ENCODE measurements around the gene AP3M1.
A peak's percentile ranks its signal among the peaks of the same experiment; 100 is the strongest.

AP3M1 gene

DNA sequence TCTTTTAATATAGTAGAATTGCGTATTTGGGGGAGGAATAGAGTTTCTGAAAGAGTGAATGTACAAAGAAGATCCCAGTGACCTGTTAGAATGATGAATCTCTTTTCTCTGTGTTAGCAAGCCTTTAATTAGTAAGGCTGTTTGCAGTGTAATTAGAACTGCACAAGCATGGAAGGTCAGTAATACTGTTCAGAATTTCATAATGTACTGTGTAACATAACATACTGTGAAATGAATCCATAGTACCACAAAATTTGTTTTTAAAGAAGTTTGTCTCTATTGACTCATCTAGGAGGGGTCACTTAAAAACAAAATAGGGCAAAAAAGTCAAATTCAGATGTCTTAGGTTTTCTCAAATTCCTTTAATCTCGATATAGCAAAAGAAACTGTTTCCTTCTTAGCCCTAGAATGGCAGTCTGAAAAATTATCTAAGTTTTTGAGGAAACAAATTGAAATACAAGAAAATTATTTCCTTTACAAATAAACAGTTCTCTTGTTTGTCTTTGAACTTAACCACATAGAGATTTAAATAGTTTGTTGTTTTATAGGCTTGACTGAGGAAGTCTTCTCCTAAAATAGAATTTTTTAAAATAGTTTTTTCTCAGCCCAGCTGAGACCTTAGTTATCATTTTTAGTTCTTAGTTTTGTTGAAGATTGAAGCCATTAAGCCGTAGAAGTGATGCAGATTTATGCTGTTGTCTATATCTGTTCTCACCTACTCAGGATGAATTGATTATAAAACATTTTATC, 12.9 kb upstream of the AP3M1 start:
- Histone ChIP-seq H3K36me3 (ENCODE audit: control insufficient read depth, low read length) (no peaks in the 10 kb centered on the region), H3K4me3 (ENCODE audit: low read length) (peak overlapping the region; percentile 35), H3K4me2 (ENCODE audit: low read length) (peak overlapping the region; percentile 66), H3K9me3 (ENCODE audit: control insufficient read depth, insufficient read depth, low read length) (no peaks in the 10 kb centered on the region), H3K79me2 (ENCODE audit: control insufficient read depth, low read length) (peaks cover 11% of the 10 kb centered on the region), H3K27ac (ENCODE audit: low read depth, low read length) (peak overlapping the region; percentile 54), H3F3A (ENCODE audit: control insufficient read depth, insufficient read depth) (peaks cover 21% of the 10 kb centered on the region), H4K20me1 (ENCODE audit: control insufficient read depth, insufficient read depth, low read depth, low read length) (peaks cover 21% of the 10 kb centered on the region; the same call in 1 of the 2 replicates), H3K27me3 (ENCODE audit: control insufficient read depth, low read length) (peaks cover 27% of the 10 kb centered on the region), H3K4me1 (ENCODE audit: control insufficient read depth, low read length) (peaks cover 58% of the 10 kb centered on the region), H3K9me2 (replicated peaks; ENCODE audit: control insufficient read depth, low read length) (no peaks in the 10 kb centered on the region)
- TF ChIP-seq, protein P1, sequence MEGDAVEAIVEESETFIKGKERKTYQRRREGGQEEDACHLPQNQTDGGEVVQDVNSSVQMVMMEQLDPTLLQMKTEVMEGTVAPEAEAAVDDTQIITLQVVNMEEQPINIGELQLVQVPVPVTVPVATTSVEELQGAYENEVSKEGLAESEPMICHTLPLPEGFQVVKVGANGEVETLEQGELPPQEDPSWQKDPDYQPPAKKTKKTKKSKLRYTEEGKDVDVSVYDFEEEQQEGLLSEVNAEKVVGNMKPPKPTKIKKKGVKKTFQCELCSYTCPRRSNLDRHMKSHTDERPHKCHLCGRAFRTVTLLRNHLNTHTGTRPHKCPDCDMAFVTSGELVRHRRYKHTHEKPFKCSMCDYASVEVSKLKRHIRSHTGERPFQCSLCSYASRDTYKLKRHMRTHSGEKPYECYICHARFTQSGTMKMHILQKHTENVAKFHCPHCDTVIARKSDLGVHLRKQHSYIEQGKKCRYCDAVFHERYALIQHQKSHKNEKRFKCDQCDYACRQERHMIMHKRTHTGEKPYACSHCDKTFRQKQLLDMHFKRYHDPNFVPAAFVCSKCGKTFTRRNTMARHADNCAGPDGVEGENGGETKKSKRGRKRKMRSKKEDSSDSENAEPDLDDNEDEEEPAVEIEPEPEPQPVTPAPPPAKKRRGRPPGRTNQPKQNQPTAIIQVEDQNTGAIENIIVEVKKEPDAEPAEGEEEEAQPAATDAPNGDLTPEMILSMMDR (IDR thresholded peaks at IDR 0.05; ENCODE audit: low read depth, low read length, poor library complexity, severe bottlenecking): no peak
- no peak for TF ChIP-seq EZH2phosphoT487 (IDR thresholded peaks at IDR 0.05; ENCODE audit: borderline replicate concordance, low read length)

DNA sequence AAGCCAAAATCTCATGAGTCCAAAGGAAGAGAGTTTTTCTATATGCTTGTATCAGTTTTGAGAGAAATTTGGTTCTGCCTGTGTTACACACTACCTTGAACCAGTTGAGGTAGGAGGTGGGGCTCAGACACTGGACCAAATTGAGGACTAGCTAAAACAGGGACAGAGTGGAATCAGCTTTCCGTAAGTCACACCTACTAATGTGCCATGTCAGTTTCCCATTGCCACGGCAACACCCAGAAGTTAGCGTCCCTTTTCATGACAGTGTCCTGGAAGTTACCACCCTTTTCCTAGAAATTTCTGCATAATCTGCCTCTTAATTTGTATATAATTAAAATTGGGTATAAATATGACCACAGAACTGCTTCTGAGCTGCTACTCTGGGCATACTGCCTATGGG, 9.4 kb upstream of the AP3M1 start:
- no peak overlapping the region for H3K27ac ChIP-seq (ENCODE audit: low read depth, low read length)
- no peaks in the 10 kb centered on the region for H3K9me2 ChIP-seq (replicated peaks; ENCODE audit: control insufficient read depth, low read length)
- peaks cover 9% of the 10 kb centered on the region; the same call in 1 of the 2 replicates for H4K20me1 ChIP-seq (ENCODE audit: control insufficient read depth, insufficient read depth, low read depth, low read length)
- TF ChIP-seq, protein P1 (IDR thresholded peaks at IDR 0.05; ENCODE audit: low read depth, low read length, poor library complexity, severe bottlenecking): no peak
- no peak for TF ChIP-seq EZH2phosphoT487 (IDR thresholded peaks at IDR 0.05; ENCODE audit: borderline replicate concordance, low read length)
- H3K4me1 ChIP-seq (ENCODE audit: control insufficient read depth, low read length): peaks cover 32% of the 10 kb centered on the region
- H3F3A ChIP-seq (ENCODE audit: control insufficient read depth, insufficient read depth): peaks cover 17% of the 10 kb centered on the region
- no peaks in the 10 kb centered on the region for H3K36me3 ChIP-seq (ENCODE audit: control insufficient read depth, low read length)
- no peaks in the 10 kb centered on the region for H3K9me3 ChIP-seq (ENCODE audit: control insufficient read depth, insufficient read depth, low read length)
- H3K27me3 ChIP-seq (ENCODE audit: control insufficient read depth, low read length): peaks cover 7% of the 10 kb centered on the region
- no peak overlapping the region for H3K4me2 ChIP-seq (ENCODE audit: low read length)
- H3K79me2 ChIP-seq (ENCODE audit: control insufficient read depth, low read length): peaks cover 24% of the 10 kb centered on the region
- H3K4me3 ChIP-seq (ENCODE audit: low read length): no peak overlapping the region

DNA sequence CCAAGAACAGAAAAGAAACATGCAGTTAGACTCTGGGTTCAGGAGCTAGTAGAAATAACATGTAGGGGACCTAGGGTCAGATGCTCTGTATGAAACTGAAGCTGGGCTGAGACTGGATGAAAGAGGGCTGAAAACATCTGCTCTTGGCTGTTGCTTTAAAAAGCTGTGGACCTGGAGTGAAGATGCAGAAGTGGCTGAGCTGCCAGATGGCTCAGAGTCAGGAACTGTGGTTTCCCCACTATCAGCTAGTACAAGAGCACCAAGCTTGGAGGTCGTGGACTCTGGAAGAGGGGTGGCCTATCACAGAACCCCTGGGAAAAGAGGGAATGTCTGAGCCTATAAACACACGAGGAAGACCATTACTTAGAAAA, 6.3 kb upstream of the AP3M1 start:
- H3K9me2 ChIP-seq (replicated peaks; ENCODE audit: control insufficient read depth, low read length): no peaks in the 10 kb centered on the region
- no peaks in the 10 kb centered on the region for H3K9me3 ChIP-seq (ENCODE audit: control insufficient read depth, insufficient read depth, low read length)
- H3K4me2 ChIP-seq (ENCODE audit: low read length): no peak overlapping the region
- no peaks in the 10 kb centered on the region for H3K27me3 ChIP-seq (ENCODE audit: control insufficient read depth, low read length)
- H3F3A ChIP-seq (ENCODE audit: control insufficient read depth, insufficient read depth): 0 out of 2 replicates have a peak, but pooled peaks cover 9% of the 10 kb centered on the region
- H3K27ac ChIP-seq (ENCODE audit: low read depth, low read length): no peak overlapping the region
- TF ChIP-seq EZH2phosphoT487 (IDR thresholded peaks at IDR 0.05; ENCODE audit: borderline replicate concordance, low read length): no peak
- TF ChIP-seq, protein P1 (IDR thresholded peaks at IDR 0.05; ENCODE audit: low read depth, low read length, poor library complexity, severe bottlenecking): no peak
- H4K20me1 ChIP-seq (ENCODE audit: control insufficient read depth, insufficient read depth, low read depth, low read length): no peaks in the 10 kb centered on the region
- peaks cover 49% of the 10 kb centered on the region for H3K79me2 ChIP-seq (ENCODE audit: control insufficient read depth, low read length)
- H3K36me3 ChIP-seq (ENCODE audit: control insufficient read depth, low read length): no peaks in the 10 kb centered on the region
- H3K4me3 ChIP-seq (ENCODE audit: low read length): no peak overlapping the region
- peaks cover 19% of the 10 kb centered on the region for H3K4me1 ChIP-seq (ENCODE audit: control insufficient read depth, low read length)
